Measurements from ENCODE around the gene NAA40.
"Not testable (repeated sequence)": the region's sequence is repeated elsewhere in the genome, so short reads cannot be mapped to it uniquely, and the experiment has no call there.

The NAA40 gene

DNA sequence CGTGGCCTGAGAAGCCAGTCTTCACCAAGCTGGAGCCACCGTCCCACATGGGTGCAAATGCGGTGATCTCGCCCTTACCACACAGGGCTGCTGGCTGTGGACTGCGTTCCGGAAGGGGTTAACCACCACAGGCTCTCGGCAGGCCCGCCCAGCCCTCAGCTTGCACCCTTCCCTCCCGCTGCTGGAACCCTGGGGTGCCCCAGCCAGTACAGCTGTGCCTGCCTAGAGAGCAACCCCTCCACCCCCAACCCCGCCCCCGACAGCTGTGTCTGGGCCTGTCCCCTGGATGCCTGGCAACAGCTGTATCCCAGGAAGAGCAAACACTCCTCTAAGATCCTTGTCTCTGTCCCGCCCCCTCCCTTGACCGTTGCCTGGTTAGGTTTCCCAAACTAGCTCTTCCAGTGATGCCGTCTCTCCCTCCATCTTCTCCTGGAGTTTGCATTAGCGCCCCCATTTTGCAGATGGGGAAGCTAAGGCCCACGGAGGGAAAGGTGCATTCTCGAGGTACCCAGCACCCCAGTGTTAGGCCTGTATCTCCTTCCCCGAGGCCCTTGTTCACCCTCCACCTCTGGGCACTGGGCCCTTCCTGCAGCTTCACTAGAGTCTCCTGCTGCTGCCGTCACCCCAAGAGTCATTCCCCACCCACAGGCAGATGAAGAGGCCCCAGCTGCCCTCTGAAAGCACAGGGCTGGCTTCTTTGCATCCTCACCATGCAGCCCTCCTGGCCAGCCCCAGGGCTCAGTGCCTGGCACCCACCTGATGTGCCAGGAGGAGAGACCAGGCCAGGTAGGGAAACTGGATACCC lies 23.0 kb downstream of the NAA40 start:
- TF ChIP-seq Cebpa-rat (IDR thresholded peaks at IDR 0.05), result no peak
- Histone ChIP-seq H3K4me3 (no peak overlapping the region), H3K36me3 (peaks cover 0 to 20% (median 12%) of the 10 kb centered on the region in 11 experiments; a peak in 16 of 22 replicates), H3K27me3 (no peaks in the 10 kb centered on the region), H3K9ac (no peak overlapping the region; a peak in 1 of 22 replicates), H3K9me3 (replicated peaks in 1 of 11) (no peaks in the 10 kb centered on the region), H3K27ac (no peak overlapping the region), H3K4me2 (0 out of 22 replicates have a peak overlapping the region, but pooled peaks of 1 of the 11 experiments have one; percentile 1), H4K20me1 (peaks cover 0 to 19% (median 0%) of the 10 kb centered on the region in 11 experiments; a peak in 6 of 22 replicates), H3K4me1 (peaks cover 0 to 54% (median 18%) of the 10 kb centered on the region in 10 experiments; a peak in 13 of 20 replicates)

GRCh38 chr11:63963895-63964294 lies 25.1 kb downstream of the NAA40 start:
- Histone ChIP-seq H3K4me1 (peaks cover 0 to 46% (median 18%) of the 10 kb centered on the region in 10 experiments; a peak in 13 of 20 replicates), H3K4me2 (peak overlapping the region in 5 of 11 experiments; percentile 34 to 67 (median 58); a peak in 8 of 22 replicates)
- H3K9me3 ChIP-seq (replicated peaks in 1 of 11); H3K27ac ChIP-seq; H3K9ac ChIP-seq; H3K4me3 ChIP-seq; H4K20me1 ChIP-seq; H3K27me3 ChIP-seq; H3K36me3 ChIP-seq: not testable (repeated sequence)

DNA sequence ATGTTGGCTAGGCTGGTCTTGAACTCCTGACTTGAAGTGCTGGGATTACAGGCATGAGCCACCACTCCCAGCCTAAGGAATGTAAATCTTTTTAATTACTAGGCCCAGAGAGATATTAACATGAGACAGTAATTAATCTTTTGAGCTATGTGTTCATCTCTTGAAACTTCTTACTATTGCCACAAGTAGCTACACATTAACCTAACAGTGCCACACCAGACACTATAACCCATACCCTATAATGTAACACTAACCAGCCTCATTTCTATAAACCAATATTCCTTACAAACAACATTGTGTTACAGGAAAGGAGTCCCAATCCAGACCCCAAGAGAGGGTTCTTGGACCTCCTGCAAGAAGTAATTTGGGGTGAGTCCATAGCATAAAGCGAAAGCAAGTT lies 27.6 kb downstream of the NAA40 start:
- H3K27ac ChIP-seq, result no peak overlapping the region
- no peaks in the 10 kb centered on the region for H3K9me3 ChIP-seq (replicated peaks in 1 of 11)
- no peaks in the 10 kb centered on the region for H4K20me1 ChIP-seq
- no peak overlapping the region for H3K4me3 ChIP-seq
- H3K9ac ChIP-seq, result no peak overlapping the region
- TF ChIP-seq Cebpa-rat (IDR thresholded peaks at IDR 0.05), result no peak
- peaks cover 0 to 44% (median 28%) of the 10 kb centered on the region in 10 experiments; a peak in 19 of 20 replicates for H3K4me1 ChIP-seq
- no peaks in the 10 kb centered on the region for H3K36me3 ChIP-seq
- no peak overlapping the region for H3K4me2 ChIP-seq
- H3K27me3 ChIP-seq, result no peaks in the 10 kb centered on the region

DNA sequence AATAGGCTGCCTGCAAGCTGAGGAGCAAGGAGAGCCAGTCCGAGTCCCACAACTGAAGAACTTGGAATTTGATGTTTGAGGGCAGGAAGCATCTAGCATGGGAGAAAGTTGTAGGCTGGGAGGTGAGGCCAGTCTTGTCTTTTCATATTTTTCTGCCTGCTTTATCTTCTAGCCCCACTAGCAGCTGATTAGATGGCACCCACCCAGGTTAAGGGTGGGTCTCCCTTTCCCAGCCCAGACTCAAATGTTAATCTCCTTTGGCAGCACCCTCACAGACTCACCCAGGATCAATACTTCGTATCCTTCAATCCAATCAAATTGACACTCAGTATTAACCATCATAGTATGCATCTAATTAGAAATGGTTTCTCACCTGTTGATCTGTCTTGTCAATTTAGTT lies 30.7 kb downstream of the NAA40 start:
- H3K4me1 ChIP-seq, result peaks cover 0 to 20% (median 15%) of the 10 kb centered on the region in 10 experiments; a peak in 17 of 20 replicates
- no peak overlapping the region for H3K4me2 ChIP-seq
- H3K9me3 ChIP-seq (replicated peaks in 1 of 11), result 0 out of 22 replicates have a peak, but pooled peaks cover 0 to 8% (median 0%) of the 10 kb centered on the region in 11 experiments
- H3K27me3 ChIP-seq, result no peaks in the 10 kb centered on the region
- no peak overlapping the region for H3K4me3 ChIP-seq
- TF ChIP-seq Cebpa-rat (IDR thresholded peaks at IDR 0.05), result no peak
- no peaks in the 10 kb centered on the region for H4K20me1 ChIP-seq
- H3K27ac ChIP-seq, result no peak overlapping the region
- H3K9ac ChIP-seq, result no peak overlapping the region
- no peaks in the 10 kb centered on the region for H3K36me3 ChIP-seq

- Histone ChIP-seq H3K9me3 (replicated peaks in 1 of 11) (0 out of 22 replicates have a peak, but pooled peaks cover 0 to 8% (median 0%) of the 10 kb centered on the region in 11 experiments), H3K4me2 (peak overlapping the region in 6 of 11 experiments; percentile 12 to 50 (median 22); a peak in 9 of 22 replicates), H3K4me1 (peaks cover 5 to 28% (median 17%) of the 10 kb centered on the region in 10 experiments), H3K27me3 (no peaks in the 10 kb centered on the region), H3K36me3 (peaks cover 0 to 4% (median under 1%) of the 10 kb centered on the region in 11 experiments; a peak in 9 of 22 replicates), H3K27ac (no peak overlapping the region; a peak in 1 of 22 replicates), H4K20me1 (peaks cover 1 to 10% (median 8%) of the 10 kb centered on the region in 11 experiments; a peak in 19 of 22 replicates), H3K9ac (0 out of 22 replicates have a peak overlapping the region, but pooled peaks of 1 of the 11 experiments have one; percentile 31), H3K4me3 (no peak overlapping the region)
- no peak for TF ChIP-seq Cebpa-rat (IDR thresholded peaks at IDR 0.05)
These were observed 32.1 kb downstream of the NAA40 start for GRCh38 chr11:63970902-63971301.

DNA sequence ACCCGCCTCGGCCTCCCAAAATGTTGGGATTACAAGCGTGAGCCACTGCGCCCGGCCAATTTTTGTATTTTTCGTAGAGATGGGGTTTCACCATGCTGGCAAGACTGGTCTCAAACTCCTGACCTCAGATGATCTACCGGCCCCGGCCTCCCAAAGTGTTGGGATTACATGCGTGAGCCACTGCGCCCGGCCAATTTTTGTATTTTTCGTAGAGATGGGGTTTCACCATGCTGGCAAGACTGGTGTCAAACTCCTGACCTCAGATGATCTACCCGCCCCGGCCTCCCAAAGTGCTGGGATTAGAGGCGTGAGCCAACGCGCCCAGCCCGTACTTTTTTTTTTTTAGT lies 35.1 kb downstream of the NAA40 start:
- H3K9ac ChIP-seq, result peak overlapping the region in 4 of 11 experiments; percentile 37 to 99 (median 96); a peak in 2 of 22 replicates
- H3K36me3 ChIP-seq, result peaks cover 9 to 34% (median 23%) of the 10 kb centered on the region in 11 experiments; a peak in 21 of 22 replicates
- H3K4me1 ChIP-seq, result peaks cover 21 to 52% (median 36%) of the 10 kb centered on the region in 10 experiments
- H3K27me3 ChIP-seq; H3K9me3 ChIP-seq (replicated peaks in 1 of 11): not testable (repeated sequence)
- H3K27ac ChIP-seq, result peak overlapping the region in 8 of 11 experiments; percentile 27 to 99 (median 59); a peak in 12 of 22 replicates
- peak overlapping the region in 9 of 11 experiments; percentile 24 to 74 (median 45); a peak in 12 of 22 replicates for H3K4me2 ChIP-seq
- peak overlapping the region; percentile 38 to 97 (median 91); a peak in 17 of 20 replicates for H3K4me3 ChIP-seq
- peaks cover 11 to 39% (median 31%) of the 10 kb centered on the region in 11 experiments; a peak in 21 of 22 replicates for H4K20me1 ChIP-seq

DNA sequence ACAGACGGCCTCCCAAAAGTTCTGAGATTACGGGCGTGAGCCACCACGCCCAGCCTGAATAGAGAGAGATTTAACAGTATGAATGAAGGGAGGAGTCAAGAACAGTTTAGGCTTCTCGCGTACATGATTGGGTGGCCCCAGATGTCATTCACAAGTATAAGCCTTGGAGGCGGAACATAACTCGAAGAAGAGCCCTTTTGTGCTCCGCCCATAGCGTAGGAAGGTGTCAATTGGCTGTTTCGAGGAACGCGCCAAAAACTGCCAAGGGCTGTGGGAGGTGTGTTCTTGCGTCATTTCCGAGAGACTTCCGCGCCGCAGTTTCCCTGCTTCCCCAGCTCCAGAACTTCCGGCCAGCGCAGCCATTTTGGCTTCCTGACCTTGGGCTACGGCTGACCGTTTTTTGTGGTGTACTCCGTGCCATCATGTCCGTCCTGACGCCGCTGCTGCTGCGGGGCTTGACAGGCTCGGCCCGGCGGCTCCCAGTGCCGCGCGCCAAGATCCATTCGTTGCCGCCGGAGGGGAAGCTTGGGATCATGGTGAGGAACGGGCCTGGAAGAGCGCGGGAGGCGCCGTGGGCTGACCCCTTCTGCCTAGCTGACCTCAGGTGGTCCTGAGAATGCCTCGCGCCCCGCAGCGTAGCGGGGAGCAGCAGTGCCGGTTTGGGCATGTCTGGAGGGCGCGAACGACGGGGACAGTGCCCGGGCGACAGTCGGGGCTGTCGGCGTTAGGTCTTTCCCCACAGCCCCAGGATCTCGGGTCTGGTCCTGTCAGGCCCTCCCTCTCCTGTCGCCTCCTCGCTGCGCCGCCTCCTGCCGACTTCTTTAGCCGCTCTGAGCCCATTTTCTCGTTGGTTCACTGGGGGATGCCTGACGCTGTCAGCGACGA lies 35.7 kb downstream of the NAA40 start, which contains the start of gene COX8A:
COX8A (plus strand) TSS at position 362 of the 885 bp plus-strand sequence; CDS start at position 423, 61 bp downstream.
- peak within 1 kb of the TSS; percentile 89 to 99 (median 96) for H3K27ac ChIP-seq
- H3K9ac ChIP-seq, result peak within 1 kb of the TSS; percentile 92 to 99 (median 97)
- H4K20me1 ChIP-seq, result peaks cover 11 to 45% (median 38%) of the 10 kb centered on the region in 11 experiments; a peak in 21 of 22 replicates
- peak within 1 kb of the TSS; percentile 84 to 98 (median 93) for H3K4me2 ChIP-seq
- peaks cover 13 to 40% (median 29%) of the 10 kb centered on the region in 11 experiments; a peak in 21 of 22 replicates for H3K36me3 ChIP-seq
- peaks cover 21 to 58% (median 38%) of the 10 kb centered on the region in 10 experiments for H3K4me1 ChIP-seq
- no peaks in the 10 kb centered on the region for H3K27me3 ChIP-seq
- 0 out of 22 replicates have a peak, but pooled peaks cover 0 to 8% (median 0%) of the 10 kb centered on the region in 11 experiments for H3K9me3 ChIP-seq (replicated peaks in 1 of 11)
- peak within 1 kb of the TSS; percentile 82 to 97 (median 94) for H3K4me3 ChIP-seq
- peak in 6 of 11 experiments; percentile 47 to 88 (median 62); a peak in 12 of 22 replicates for TF ChIP-seq Cebpa-rat (IDR thresholded peaks at IDR 0.05)

Measured in BLaER1 treated with 17β-estradiol and CSF1 and Interleukin-3, amounts not matched to agents 10 nM and 100 nM (cell line).